Tibial nerve (tissue), 4 donors: ENCODE results near the gene DHRS1.

Source experiments
- EP300 ChIP-seq, 2 donors: sonication (generic); formaldehyde crosslinking; IDR thresholded peaks; one replicate each; pipeline ENCODE4 v1.6.1; 2017; ENCODE audit warnings: antibody characterized with exemption in 2 of 2, mild to moderate bottlenecking in 1 of 2
- TF ChIP-seq, protein P1 (sequence below), 5 experiments: fragments of 200-600 bp in 3 of 5; fragments of 450-650 bp in 2 of 5; sonication (generic) in 3 of 5; IDR thresholded peaks; one replicate each; pipeline ENCODE4 v1.5.1; 2016 to 2019; ENCODE audit warnings: antibody characterized with exemption in 5 of 5, mild to moderate bottlenecking in 3 of 5, moderate library complexity in 2 of 5

DNA sequence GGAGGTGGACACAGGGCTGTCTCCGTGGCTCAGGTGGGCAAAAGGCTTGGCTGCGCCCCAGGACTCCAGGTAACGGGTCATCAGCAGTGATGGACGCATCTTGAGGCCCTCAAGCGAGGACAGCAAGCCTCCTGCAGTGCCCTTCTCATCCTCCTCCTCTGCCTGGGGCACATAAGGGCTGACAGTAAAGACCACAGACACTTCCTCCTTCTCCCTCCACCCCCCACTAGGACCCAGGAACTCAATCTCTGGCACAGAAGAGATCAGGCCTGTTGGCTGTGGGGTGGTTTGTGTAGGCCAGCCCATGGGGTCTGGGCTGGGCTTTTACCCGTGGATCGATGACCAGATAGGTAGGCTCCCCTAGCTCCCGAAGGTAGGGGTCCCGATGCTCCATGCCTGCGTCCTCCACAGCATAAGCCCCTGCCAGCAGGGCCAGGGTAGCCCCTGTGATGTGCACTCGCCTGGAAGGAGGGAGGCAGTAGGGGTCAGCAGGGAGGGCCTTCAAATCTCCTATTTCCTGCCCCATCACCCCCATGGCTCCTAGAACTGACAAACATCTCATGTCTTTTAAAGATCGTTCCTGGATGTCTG lies 29.6 kb upstream of the DHRS1 start:
- TF ChIP-seq, protein P1, sequence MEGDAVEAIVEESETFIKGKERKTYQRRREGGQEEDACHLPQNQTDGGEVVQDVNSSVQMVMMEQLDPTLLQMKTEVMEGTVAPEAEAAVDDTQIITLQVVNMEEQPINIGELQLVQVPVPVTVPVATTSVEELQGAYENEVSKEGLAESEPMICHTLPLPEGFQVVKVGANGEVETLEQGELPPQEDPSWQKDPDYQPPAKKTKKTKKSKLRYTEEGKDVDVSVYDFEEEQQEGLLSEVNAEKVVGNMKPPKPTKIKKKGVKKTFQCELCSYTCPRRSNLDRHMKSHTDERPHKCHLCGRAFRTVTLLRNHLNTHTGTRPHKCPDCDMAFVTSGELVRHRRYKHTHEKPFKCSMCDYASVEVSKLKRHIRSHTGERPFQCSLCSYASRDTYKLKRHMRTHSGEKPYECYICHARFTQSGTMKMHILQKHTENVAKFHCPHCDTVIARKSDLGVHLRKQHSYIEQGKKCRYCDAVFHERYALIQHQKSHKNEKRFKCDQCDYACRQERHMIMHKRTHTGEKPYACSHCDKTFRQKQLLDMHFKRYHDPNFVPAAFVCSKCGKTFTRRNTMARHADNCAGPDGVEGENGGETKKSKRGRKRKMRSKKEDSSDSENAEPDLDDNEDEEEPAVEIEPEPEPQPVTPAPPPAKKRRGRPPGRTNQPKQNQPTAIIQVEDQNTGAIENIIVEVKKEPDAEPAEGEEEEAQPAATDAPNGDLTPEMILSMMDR (IDR thresholded peaks at IDR 0.05) = no peak
- no peak for TF ChIP-seq EP300 (IDR thresholded peaks at IDR 0.05)
